ENCODE data around the gene LIMS1.
A peak's percentile ranks its signal among the peaks of the same experiment; 100 is the strongest.
"Not testable (repeated sequence)": the region's sequence is repeated elsewhere in the genome, so short reads cannot be mapped to it uniquely, and the experiment has no call there.

The LIMS1 gene

GRCh38 chr2:108587621-108588020 lies 53.4 kb downstream of the LIMS1 start:
- DNase-seq (ENCODE audit: low read depth) = peak; percentile 93

GRCh38 chr2:108588070-108588668 lies 53.9 kb downstream of the LIMS1 start:
- DNase-seq (ENCODE audit: low read depth) = peak; percentile 74

GRCh38 chr2:108589372-108589771 lies 55.1 kb downstream of the LIMS1 start:
- DNase-seq (ENCODE audit: low read depth) = no peak

DNA sequence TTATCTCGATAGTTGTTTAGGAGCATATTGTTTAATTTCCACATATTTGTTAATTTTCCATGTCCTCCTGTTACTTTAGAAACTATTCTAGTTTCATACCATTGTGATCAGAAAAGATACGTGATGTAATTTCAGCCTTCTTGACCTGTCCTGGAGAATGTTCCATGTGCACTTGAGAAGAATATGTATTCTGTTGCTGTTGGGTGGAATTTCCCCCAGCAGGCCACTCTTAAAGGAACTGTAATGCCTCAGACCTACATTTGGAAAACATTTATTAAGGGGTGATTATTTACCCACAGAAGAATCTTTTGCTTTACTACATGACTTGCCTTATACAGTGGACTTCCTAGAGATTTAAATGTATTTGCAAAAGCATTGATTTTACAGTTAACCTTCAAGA lies 55.5 kb downstream of the LIMS1 start:
- peak; percentile 68 for DNase-seq (ENCODE audit: low read depth)

DNA sequence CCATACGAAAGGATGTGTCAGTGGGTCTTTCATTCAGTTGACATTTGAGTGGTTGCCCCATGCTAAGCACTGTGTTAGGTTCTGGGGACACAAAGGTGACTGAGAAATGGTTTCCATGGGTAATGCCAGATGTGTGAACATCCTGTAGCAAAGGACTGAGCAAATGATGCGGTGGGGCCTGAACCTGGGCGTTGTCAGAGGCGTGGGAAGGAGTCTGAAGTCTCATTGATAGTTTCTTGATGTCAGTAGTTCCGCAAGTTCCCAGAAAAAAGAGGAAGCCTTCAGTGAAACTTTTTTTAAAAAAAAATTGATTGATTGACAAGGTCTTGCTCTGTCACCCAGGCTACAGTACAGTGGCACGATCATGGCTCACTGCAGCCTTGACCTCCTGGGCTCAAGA lies 56.9 kb downstream of the LIMS1 start:
- DNase-seq (ENCODE audit: low read depth) = no peak

DNA sequence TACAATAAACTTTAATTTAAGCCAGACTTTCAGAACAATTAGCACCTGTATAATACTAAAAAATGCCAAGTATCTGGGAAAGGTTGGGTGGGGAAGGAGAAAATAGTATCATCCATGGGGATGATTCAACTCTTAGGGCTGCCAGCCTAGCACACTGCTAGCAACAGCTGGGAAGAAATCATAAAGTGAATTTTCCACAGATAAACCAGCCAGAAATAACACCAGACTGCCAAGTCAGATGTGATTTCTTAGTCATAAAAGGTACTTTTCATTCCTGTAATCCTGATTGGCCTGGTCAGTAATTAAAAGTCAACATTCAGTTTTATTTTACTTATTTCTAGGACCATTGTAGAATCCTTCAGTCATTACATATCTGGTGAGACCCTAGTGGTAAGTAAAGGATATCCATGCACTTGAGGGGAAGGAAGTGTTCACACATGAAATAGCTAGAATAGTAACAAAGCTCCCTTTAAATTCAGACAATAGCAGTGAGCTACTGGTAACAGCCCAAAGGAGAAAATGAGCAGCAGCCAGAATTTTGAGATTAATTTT lies 59.4 kb downstream of the LIMS1 start:
- DNase-seq (ENCODE audit: low read depth) = peak; percentile 85

- peak; percentile 94 for DNase-seq (ENCODE audit: low read depth)
These were observed 60.1 kb downstream of the LIMS1 start for GRCh38 chr2:108594132-108594981.

GRCh38 chr2:108594982-108595464 lies 60.8 kb downstream of the LIMS1 start:
- DNase-seq (ENCODE audit: low read depth) = peak; percentile 92

DNA sequence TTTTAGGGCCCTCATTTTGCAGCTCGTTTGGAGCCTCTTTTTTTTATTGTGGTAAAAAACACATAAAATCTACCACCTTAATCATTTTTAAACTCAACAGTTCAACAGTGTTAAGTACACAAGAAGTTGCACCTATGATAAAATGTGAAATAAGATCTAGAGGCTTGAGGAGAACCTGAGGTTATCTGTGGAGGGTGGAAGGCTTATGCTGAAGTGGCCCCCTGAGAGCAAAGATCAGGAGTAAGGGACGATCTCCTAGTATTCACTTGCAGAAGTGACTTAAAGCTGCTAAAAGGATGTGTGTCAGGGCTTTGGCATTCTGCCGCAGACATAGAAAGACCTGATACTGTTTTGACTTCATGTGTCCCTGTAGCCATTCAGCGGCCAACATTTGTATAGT lies 61.5 kb downstream of the LIMS1 start:
- not testable (repeated sequence) for DNase-seq (ENCODE audit: low read depth)

- peak; percentile 72 for DNase-seq (ENCODE audit: low read depth)
These were observed 63.0 kb downstream of the LIMS1 start for GRCh38 chr2:108597105-108597744.

GRCh38 chr2:108601199-108601598 lies 66.9 kb downstream of the LIMS1 start:
- DNase-seq (ENCODE audit: low read depth) = not testable (repeated sequence)

DNA sequence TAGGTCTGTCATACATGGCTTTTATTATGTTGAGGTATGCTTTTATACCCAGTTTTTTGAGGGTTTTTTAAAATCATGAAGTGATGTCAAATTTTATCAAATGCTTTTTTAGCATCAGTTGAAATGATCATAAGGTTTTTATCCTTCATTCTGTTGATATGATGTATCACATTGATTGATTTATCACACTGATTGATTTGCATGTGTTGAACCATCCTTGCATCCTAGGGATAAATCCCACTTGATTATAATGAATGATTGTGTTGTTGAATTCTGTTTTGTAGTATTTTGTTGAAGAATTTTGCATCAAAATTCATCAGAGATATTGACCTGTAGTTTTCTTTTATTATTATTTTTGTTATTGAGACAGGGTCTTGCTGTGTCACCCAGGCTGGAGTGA lies 68.2 kb downstream of the LIMS1 start:
- DNase-seq (ENCODE audit: low read depth) = no peak

DNA sequence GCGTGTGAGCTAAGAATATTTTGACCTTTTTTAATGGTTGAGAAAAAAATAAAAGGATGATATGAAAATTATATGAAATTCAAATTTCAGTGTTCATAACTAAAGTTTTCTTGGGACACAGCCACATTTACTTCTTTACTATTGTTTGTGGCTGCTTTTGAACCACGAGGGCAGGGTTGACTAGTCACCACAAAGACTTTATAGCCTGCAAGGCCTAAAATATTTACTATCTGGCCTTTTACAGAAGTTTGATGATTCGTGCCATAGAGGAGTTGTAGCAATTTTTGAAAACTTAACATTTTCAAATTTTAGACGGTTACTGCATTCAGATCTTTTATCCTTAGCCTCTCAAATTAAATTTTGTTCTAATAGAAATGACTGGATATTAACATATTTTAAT lies 69.9 kb downstream of the LIMS1 start:
- peak; percentile 65 for DNase-seq (ENCODE audit: low read depth)

DNA sequence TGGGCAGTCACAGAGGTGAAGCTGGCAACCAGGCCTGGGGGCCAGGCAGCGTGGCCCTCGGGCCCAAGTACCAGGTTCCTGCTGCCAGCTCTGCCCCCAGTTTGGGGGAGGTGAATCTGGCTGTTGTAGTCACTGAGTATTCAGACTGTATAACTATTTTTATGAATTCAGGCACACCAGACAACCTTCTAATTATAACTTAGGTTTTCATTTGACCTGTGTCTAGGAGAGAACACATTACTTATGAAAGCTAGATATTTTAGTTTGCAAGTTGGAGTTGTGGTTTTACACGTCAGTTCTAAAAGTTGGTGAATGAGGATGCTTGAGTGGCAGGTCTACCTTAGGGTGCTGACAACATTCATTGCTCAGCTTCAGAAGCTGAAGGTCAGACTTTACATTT lies 71.7 kb downstream of the LIMS1 start:
- no peak for DNase-seq (ENCODE audit: low read depth)

GRCh38 chr2:108607706-108608301 lies 73.5 kb downstream of the LIMS1 start:
- DNase-seq (ENCODE audit: low read depth) = peak; percentile 57

GRCh38 chr2:108611021-108611420 lies 76.8 kb downstream of the LIMS1 start:
- no peak for DNase-seq (ENCODE audit: low read depth)

DNA sequence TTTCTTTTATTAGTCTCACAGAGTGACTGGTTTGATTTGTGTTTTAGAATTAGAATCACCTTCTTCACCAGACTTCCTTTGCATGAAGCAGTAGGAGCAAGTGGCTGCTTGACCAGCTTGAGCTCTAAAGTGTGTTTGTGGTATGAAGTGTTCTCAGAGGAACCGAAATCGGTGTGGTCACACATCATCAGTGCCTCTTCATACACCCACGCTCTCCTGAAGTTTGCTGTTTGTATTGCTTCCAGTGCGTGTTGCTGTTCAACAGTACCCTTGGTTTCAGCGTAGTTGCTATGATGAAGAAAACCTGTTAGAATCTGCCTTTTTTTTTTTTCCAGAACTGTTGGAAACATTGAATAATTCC lies 77.9 kb downstream of the LIMS1 start:
- DNase-seq (ENCODE audit: low read depth) = no peak

- no peak for DNase-seq (ENCODE audit: low read depth)
These were observed 78.4 kb downstream of the LIMS1 start for GRCh38 chr2:108612514-108613183.

DNA sequence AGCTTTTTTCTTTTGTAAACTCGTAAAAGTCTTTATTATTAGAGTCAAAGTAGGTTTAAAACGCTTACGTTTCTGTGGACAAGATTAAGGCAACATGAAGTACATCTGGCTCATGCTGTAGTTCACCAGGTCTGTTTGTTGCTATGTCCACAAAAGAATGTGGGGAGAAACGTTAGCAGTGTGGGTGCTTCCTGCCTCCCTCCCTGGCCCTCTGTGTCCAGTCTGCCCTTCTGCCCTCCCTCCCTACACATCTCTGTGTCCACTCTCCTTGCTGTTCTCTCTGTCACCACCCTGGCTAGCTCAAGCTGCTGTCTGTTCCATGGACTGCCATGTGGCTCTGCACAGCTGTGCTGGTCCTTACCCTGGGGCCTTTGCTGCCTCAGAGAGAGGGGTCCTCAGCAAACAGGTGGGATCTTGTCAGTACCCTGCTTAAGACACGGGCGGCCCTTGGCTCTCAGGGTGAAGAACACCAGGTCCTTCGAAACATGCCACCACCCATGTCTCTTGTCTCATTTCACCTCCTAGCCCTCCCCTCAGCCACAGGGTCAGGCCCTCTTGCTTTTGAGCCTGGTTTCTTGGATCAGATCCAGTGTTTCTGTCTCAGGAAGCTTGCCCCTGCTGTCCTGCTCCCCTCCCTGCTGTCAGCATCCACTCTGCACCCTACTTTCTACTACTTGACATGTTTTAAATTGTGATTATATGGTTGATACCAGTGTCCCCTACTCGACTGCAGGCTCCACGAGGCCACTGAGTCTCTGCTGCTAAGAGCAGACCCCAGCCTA lies 79.2 kb downstream of the LIMS1 start:
- peak; percentile 58 for DNase-seq (ENCODE audit: low read depth)

- DNase-seq (ENCODE audit: low read depth) = no peak
These were observed 79.8 kb downstream of the LIMS1 start for GRCh38 chr2:108614043-108614545.

- no peak for DNase-seq (ENCODE audit: low read depth)
These were observed 80.4 kb downstream of the LIMS1 start for GRCh38 chr2:108614659-108615058.
